A673 (cell line): ENCODE data around the gene SLU7.

ENCODE experiments used
- EZH2 ChIP-seq: fragments of 200-600 bp; sonication (generic); IDR thresholded peaks from 2 replicates; pipeline ENCODE4 v1.6.1; 2017; ENCODE audit warnings: borderline replicate concordance, low read depth, mild to moderate bottlenecking, mixed read lengths, antibody characterized with exemption, low read length; ENCODE audit not compliant: poor library complexity, severe bottlenecking
- TF ChIP-seq, protein P1 (sequence below): fragments of 300-800, 200-600 bp; sonication (generic); conservative IDR thresholded peaks from 2 replicates; pipeline ENCODE4 v1.5.1; 2017; ENCODE audit warnings: low read depth, mild to moderate bottlenecking, antibody characterized with exemption, low read length, moderate library complexity, mixed read lengths

DNA sequence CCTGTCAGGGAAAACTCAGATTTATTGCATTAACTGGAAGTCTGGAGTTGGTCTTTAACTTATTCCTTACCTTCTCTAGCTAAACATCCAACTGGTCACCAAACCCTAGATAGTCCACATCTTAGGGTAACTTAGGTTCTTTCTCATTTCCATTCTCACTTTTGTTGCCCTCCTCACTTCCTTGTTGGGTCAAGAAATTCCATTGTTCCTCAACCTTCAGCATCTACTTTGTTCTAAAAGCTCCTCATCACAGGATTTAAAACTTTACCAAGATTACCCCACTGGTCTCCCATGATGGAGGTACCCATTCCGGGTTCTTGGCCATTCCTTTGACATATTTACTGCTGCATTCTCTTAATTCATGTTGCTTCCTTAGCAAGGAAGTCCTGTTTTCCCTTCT, 34.9 kb upstream of the SLU7 start:
- TF ChIP-seq, protein P1, sequence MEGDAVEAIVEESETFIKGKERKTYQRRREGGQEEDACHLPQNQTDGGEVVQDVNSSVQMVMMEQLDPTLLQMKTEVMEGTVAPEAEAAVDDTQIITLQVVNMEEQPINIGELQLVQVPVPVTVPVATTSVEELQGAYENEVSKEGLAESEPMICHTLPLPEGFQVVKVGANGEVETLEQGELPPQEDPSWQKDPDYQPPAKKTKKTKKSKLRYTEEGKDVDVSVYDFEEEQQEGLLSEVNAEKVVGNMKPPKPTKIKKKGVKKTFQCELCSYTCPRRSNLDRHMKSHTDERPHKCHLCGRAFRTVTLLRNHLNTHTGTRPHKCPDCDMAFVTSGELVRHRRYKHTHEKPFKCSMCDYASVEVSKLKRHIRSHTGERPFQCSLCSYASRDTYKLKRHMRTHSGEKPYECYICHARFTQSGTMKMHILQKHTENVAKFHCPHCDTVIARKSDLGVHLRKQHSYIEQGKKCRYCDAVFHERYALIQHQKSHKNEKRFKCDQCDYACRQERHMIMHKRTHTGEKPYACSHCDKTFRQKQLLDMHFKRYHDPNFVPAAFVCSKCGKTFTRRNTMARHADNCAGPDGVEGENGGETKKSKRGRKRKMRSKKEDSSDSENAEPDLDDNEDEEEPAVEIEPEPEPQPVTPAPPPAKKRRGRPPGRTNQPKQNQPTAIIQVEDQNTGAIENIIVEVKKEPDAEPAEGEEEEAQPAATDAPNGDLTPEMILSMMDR, result no peak
- TF ChIP-seq EZH2, result no peak
